Astrocyte of the spinal cord (primary cell): ENCODE measurements around the gene USH2A.

Experiments used
- DNase-seq: peaks from one replicate; pipeline ENCODE4 v3.0.0; 2011; ENCODE audit warnings: low read depth, low spot score
- H3K4me3 ChIP-seq: 2 replicates; pipeline ENCODE4 v1.5.1; 2011; ENCODE audit warnings: low read depth, mild to moderate bottlenecking, low read length, moderate library complexity
- CTCF ChIP-seq: IDR thresholded peaks from 2 replicates; pipeline ENCODE4 v1.5.1; 2012; ENCODE audit warnings: low read depth, mild to moderate bottlenecking, low read length, inconsistent platforms
- in situ Hi-C: cut with HindIII; loops from 2 replicates; pipeline ENCODE4 v1.10.0; 2017; ENCODE audit warnings: low sequenced_read_pairs

USH2A gene

GRCh38 chr1:216410026-216410425 is 13.2 kb downstream of the USH2A start:
- in situ Hi-C loops, result no loop called here
- no peak for DNase-seq
- no peak for TF ChIP-seq CTCF
- no peak overlapping the region for H3K4me3 ChIP-seq

GRCh38 chr1:216390956-216391355 is 32.3 kb downstream of the USH2A start:
- DNase-seq, result no peak
- no peak for TF ChIP-seq CTCF
- in situ Hi-C loops, result no loop called here
- H3K4me3 ChIP-seq, result no peak overlapping the region

GRCh38 chr1:216389774-216390173 is 33.5 kb downstream of the USH2A start:
- DNase-seq, result no peak
- no peak overlapping the region for H3K4me3 ChIP-seq
- in situ Hi-C loops, result no loop called here
- TF ChIP-seq CTCF, result no peak

- no peak for TF ChIP-seq CTCF
- no peak overlapping the region for H3K4me3 ChIP-seq
- no peak for DNase-seq
- in situ Hi-C loops, result no loop called here
These were observed 34.7 kb downstream of the USH2A start for GRCh38 chr1:216388558-216388957.

- no peak for TF ChIP-seq CTCF
- in situ Hi-C loops, result no loop called here
- no peak overlapping the region for H3K4me3 ChIP-seq
- no peak for DNase-seq
These were observed 35.5 kb downstream of the USH2A start for GRCh38 chr1:216387782-216388181.

- in situ Hi-C loops, result no loop called here
- no peak for DNase-seq
- no peak for TF ChIP-seq CTCF
- H3K4me3 ChIP-seq, result no peak overlapping the region
These were observed 43.8 kb downstream of the USH2A start for GRCh38 chr1:216379441-216379840.

GRCh38 chr1:216368249-216368648 is 55.0 kb downstream of the USH2A start:
- in situ Hi-C loops, result no loop called here
- no peak for TF ChIP-seq CTCF
- no peak overlapping the region for H3K4me3 ChIP-seq
- no peak for DNase-seq
